Measurements from ENCODE around the gene ZNF836.

DNA sequence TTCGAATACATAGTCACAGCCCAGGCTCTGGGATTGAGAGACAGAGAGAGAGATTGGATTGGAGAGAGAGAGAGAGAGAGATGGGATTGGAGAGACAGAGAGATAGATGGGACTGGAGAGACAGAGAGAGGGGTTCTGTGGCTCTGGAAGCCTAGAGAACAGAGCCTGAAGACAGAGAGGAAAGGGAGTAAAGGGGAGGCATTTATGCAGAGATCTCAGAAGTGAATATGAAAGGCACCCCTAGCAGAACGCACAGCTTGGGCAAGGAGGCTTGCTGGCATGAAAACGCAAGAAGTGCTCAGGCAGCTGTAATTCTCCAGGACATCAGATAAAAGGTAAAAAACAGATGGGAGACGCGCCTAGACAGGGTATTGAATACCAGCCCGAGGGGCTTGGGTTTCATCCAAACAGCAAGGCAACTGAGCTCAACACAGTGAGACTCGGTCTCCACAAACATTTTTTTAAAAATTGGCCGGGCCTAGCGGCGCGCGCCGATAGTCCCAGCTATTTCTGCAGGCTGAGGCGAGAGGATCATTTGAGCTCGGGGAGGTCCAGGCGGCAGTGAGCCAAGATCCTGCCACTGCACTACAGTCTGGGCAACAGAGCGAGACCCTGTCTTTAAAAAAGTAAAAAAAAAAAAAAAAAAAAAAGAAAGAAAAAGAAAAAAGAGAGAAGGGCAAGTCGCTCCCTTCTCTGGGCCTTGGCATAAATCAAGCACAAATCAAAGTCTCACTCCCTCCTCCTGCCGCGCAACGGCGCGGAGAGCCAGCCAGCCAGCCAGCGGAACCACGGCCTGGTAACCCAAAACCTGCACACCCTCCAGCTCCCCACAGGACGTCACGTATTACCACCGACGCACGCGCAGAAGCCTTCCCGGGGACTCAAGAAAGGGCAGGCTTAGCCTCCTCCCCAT lies 17.7 kb upstream of the ZNF836 start:
- TF ChIP-seq, protein P1, sequence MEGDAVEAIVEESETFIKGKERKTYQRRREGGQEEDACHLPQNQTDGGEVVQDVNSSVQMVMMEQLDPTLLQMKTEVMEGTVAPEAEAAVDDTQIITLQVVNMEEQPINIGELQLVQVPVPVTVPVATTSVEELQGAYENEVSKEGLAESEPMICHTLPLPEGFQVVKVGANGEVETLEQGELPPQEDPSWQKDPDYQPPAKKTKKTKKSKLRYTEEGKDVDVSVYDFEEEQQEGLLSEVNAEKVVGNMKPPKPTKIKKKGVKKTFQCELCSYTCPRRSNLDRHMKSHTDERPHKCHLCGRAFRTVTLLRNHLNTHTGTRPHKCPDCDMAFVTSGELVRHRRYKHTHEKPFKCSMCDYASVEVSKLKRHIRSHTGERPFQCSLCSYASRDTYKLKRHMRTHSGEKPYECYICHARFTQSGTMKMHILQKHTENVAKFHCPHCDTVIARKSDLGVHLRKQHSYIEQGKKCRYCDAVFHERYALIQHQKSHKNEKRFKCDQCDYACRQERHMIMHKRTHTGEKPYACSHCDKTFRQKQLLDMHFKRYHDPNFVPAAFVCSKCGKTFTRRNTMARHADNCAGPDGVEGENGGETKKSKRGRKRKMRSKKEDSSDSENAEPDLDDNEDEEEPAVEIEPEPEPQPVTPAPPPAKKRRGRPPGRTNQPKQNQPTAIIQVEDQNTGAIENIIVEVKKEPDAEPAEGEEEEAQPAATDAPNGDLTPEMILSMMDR (IDR thresholded peaks at IDR 0.05; ENCODE audit: borderline replicate concordance, extremely low read depth, low read length, poor library complexity, severe bottlenecking), result no peak
- no peak for TF ChIP-seq EZH2 (IDR thresholded peaks at IDR 0.05; ENCODE audit: borderline replicate concordance, low read depth, low read length, severe bottlenecking)
